NCI-H2107 treated with DMSO at 0.1 percent for 48 hours (cell line): ENCODE data around the gene ZFP14.

ENCODE experiments used
- DNase-seq: peaks from one replicate; lab custom pipeline; 2025; ENCODE audit not compliant: unreplicated experiment; lab: John Stamatoyannopoulos, UW

ZFP14 gene

DNA sequence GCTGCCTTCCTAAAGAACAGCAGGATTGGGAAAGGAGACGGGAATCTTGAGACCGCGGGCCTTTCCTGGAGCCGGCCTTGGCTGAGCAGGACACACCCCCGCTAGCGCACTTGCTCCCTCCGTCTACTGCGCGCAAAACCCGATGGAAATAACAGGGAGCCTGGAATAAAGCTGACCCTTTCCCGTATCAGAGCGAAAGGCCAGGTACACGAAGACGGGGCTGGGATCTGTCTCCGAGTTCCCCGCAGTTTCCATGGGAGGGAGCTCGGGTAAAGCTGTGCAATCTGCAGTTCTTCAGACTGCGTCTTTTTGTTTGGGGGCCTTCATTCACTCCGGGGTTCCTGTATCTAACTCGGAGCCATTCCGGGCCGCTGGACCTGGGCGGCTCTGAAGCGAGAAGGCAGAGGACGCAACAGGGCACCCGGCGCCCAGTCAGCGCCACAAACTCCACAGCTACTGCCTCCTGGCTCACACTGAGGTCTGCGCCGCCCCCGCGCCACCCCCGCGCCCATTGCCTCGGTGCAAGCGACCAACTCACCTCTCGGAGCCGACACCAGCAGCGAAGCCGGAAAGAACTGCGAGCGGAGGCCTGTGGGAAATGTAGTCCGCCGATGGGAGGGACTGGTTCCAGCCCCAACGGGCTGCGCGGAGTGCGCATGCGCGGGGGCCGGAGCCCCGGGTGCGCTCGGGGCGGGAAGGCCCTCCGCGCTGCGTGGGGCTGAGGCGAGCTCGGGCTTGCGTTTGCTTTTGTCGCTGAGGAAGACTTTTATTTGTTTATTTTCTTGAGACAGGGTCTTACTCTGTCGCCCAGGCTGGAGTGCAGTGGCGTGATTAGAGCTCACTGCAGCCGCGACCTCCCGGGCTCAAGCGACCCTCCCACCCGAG lies at the start of gene ZFP14:
Gene ZFP14 (minus strand): TSS at position 577 of the 885 bp plus-strand sequence. CDS start 11,309 bp downstream, outside the sequence.
- peak; percentile 81 for DNase-seq

DNA sequence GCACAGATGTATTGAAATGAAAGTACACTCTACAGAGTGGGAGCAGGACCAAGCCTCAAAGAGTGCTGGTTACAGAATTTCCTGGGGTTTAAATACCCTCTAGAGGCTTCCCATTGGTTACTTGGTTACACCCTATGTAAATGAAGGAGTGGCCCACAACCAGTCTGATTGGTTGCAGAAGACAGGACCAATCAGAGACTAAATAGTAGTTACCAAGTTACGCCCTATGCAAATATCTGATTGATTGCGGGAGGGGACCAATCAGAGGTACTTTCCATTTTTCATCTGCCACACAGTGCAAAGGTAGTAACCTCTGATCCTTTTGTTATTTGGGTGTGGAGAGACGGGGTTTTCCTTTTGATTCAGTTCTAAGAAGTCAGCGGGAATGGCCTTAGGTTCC lies 44.9 kb upstream of the ZFP14 start:
- no peak for DNase-seq

DNA sequence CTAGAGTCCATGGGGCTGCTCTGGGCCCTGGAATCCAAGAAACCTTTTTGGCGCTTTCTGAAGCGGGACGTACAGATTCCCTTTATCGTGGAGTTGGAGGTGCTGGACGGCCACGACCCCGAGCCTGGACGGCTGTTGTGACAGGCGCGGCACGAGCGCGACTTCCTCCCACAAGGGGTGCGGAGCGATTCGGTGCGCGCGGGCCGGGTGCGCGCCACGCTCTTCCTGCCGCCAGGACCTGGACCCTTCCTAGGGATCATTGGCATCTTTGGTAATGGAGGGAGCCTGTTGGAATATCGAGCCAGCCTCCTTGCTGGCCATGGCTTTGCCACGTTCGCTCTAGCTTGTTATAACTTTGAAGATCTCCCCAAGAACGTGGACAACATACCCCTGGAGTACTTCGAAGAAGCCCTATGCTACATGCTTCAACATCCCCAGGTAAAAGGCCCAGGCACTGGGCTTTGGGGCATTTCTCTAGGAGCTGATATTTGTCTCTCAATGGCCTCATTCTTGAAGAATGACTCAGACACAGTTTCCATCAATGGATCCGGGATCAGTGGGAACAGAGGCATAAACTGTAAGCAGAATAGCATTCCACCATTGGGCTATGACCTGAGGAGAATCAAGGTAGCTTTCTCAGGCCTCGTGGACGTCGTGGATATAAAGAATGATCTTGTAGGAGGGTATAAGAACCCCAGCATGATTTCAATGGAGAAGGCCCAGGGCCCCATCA lies 42.9 kb upstream of the ZFP14 start:
- DNase-seq: no peak

DNA sequence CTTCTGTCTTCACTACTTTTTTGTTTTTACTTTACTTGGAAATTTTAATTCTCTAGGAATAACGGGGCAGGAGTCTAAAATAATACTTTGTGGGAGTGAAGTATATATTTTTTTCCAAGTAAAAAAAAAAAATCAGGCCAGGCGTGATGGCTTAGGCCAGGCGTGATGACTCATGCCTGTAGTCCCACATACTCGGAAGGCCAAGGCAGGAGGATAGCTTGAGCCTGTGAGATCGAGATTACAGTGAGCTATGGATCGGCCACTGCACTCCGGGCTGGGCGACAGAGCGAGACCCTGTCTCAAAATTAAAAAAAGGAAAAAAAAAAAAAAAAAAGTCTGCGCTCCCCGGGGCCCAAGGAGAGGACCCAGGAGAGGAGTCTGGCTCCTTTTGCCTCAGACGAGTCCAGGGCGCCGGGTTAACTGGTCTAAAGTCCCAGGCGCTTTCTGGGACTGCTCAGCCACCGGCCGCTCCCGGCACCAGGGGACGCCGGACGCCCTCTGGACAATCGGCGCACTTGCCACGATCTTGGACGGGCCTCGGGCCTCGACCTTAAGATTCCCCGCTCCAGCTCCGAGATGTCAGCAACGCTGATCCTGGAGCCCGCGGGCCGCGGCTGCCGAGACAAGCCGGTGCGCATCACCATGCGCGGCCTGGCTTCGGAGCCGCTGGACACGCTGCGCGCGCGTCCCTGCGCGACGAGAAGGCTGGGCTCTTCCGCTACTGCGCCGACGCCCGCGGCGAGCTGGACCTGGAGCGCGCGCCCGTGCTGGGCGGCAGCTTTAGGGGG lies 42.2 kb upstream of the ZFP14 start:
- DNase-seq: no peak

DNA sequence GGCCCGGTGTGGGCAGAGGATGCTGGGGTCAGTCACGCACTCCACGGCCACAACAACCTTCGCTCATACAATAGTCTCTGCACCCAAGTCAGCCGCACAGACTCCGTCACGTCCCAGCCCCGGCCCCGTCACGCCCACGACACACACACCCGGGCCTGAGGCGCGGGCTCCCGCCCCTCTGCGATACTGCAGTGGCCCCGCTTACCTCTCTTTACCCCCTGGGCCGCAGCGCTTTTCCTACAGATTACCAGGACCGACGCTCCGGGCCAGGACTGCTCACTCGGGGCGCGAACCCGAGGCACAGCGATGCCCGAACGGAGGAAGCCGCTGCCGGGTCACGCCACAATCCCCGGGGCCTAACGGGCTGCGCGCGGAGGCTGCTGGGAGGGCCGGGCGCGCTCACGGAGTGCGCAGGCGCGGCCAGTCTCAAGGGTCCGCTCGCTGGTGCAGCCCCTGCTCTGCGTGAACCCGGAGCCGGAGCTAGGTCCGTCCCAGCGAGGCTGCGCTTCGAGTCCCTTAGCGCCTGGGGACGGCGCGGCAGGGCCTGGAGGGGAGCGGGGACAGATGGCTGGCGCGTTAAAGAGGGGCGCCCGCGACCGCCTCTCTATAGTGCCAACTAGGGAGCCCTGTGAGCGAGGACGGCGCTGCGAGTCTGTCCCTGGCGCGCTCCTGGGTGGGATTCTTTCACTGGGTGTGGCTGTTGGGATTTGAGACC lies 39.4 kb upstream of the ZFP14 start, which contains the start of gene ZFP82:
Gene ZFP82 (minus strand): TSS at position 358 of the 715 bp plus-strand sequence. CDS start 8,855 bp downstream, outside the sequence.
- DNase-seq: peak; percentile 30

DNA sequence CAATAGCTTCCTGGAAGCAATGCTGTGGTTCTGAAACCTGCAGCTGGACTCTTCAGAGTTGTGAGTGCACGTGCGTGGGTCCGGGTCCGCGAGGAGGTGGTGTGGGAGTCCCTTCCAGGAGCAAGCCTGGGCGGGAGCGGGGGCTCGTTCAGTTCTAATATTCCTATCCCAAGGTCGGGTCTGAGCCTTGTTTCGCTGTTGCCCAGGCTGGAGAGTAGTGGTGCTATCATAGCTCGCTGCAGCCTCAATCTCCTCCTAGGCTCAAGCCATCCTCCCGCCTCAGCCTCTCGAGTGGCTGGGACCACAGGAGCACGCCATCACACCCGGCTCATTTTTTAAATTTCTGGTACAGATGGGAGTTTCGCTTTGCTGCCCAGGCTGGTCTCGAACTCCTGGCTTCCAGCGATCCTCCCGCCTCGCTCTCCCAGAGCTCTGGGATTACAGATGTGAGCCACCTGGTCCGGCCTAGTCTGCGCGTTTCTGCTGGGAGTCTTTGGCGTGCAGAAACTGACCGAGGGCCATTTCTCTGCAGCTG lies 38.8 kb upstream of the ZFP14 start:
- DNase-seq: no peak

DNA sequence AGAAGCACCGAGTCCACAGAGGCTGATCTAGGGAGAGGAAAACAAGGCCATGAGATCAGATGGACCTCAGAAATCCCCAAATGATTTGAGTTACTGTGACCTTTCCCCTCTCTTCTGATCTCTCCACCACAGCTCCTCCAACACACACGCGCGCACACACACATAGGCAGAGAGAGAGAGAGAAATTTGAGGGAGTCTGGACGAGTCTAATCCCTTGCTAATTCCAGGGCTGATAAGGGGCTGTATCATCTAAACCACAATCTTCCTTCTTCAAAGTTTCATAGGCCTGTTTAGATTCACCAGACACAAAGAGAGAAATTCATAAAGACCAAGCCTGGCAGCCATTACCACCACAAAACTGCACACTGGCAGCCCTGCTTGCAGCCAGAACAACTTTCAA lies 30.8 kb upstream of the ZFP14 start:
- no peak for DNase-seq

DNA sequence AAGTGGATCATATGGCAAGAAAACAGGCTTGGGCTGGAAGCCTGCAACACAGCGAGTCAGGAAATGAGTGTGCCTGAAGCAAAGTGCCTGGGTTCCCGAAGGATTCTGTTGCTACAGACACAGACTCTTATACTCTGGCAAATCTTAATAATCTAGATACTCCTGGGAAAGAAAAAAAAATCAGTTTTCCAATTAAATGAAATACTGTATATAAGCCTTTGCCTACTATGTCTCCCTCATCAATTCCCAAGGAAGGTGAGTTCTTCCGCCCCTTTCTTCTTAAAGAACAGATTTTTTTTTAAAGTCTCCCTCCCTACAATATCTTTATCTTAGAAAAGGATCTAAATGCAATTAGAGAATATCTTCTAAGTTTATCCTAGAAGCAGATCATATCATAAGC lies 29.1 kb upstream of the ZFP14 start:
- no peak for DNase-seq

DNA sequence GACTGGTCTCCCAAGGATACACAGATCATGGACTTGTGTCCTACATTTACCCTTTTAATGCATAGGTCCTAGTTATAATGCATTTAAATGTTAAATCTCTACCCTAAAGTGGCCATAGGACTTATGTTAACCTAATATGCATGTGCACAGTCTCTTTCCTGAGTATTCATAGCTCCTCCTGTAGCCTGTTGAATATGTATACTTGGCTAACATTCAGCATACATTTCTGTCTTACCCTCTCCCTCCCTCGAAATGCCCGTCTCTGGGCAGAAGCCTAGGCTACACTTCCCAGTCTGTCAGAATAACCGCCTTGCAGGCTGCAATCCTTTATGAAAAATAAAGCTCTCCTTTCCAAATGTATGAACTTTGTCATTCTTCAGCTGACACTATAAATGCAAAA lies 25.5 kb upstream of the ZFP14 start:
- no peak for DNase-seq

DNA sequence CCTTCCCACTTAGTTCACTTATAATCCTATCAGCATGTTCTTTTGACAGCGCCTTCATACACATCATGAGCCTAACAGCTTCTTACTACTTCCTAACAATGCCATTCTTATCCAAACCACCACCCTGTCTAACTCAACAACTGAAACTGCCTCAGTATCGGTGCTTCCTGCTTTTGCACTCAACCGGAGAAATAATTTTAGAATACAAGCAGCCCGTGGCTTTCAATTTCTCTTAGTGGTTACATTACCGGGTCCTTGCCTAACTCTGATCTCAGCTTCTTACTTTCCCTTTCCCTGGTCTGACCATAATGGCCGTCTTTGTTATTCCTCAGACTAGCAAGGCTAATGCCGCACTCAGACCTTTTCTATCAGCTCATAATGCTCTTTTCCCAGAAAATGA lies 22.5 kb upstream of the ZFP14 start:
- DNase-seq: no peak

DNA sequence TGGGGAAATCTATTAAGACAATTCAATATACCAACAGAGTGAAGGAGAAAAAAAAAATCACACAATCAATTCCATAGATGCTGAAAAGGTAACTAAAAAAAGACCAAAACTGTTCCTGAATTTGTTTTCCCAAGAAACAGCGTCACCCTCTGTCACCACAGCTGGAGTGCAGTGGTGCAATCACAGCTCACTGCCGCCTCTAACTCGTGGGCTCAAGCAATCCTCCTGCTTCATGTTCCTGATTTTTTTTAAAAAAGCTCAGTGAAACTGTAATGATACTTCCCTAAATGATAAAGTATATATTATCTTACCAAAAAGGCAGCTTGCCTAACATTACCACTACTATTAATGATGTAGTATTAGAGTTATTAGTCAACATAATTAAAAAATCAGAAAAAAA lies 19.6 kb upstream of the ZFP14 start:
- DNase-seq: no peak

DNA sequence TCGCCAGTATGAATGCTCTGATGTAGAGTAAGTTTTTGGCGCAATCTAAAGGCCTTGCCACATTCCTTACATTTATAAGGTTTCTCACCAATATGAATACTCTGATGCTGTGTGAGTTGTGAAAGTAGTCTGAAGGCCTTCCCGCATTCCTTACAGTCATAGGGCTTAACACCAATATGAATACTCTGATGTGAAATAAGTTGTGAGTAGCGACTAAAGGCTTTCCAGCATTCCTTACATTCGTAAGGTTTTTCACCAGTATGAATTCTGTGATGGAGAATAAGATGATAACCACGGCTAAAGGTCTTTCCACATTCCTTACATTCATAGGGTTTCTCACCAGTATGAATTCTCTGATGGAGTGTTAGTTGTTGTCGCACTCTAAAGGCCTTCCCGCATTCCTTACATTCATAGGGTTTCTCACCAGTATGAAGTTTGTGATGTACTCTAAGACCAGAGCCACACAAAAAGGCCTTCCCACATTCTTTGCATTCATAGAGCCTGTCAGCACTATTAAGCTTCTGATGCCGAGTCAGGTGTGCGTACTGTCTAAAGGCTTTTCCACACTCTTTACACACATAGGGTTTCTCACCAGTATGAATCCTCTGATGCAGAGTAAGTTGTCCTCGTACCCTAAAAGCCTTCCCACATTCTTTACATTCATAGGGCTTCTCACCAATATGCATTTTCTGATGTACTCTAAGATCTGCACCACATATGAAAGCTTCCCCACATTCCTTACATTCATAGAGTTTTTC lies 14.1 kb upstream of the ZFP14 start:
- no peak for DNase-seq

DNA sequence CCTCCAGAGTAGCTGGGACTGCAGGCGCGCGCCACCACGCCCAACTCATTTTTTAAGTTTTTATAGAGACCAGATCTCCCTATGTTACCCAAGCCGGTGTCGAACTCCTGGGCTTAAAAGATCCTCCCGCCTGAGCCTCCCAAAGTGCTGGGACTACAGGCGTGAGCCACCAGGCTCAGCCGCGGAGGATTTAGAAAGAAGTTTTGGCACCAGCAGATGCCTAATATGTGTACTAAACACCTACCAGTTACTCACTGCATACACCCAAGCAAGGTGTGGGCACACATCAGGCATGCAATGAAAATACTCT lies 464 bp upstream of the ZFP14 start:
- no peak for DNase-seq

DNA sequence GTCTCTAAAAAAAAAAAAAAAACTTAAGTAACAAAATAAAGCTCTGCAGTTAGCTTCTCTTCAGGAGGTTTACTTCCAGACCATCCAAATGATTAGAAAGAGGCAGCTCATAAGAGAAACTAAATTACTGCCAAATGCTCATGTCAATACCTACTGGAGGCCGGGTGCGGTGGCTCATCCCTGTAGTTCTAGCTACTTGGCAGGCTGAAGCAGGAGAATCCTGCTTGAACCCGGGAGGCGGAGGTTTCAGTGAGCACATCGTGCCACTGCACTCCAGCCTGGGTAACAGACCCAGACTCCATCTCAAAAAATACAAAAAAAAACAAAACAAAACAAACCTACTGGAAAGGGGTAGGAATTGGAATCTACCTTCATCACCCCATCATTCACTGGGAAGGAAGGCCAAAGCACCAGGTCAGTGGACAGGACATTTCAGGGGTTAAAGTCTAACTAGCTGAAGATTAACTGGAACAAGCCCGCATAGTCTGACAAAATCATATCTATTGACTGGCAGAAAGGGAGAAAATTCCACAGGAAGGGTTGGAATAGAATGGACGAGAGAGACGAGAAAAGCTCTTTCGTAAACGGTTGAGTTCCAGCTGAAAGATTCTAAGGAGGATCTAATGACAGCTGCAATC lies 1.3 kb downstream of the ZFP14 start:
- no peak for DNase-seq

DNA sequence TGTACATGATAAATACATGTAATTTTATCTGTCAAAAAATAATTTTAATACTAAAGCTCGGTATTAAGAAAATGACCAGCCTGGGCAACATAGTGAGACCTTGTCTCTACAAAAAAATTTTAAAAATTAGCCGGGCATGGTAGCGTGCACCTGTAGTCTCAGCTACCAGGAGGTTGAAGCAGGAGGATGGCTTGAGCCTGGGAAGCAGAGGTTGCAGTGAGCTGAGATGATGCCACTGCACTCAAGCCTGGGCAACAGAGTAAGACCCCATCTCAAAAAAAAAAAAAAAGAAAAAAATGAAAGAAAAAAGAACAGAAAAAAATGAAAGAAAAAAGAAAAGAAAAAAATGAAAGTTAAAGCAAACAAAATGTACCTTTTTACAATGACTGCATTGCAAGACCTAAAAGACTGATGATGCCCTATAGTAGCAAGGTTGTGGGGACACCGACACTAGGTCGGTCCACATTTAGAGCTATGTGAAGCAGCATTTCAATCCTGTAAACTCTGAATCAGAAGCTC lies 5.3 kb downstream of the ZFP14 start:
- no peak for DNase-seq

DNA sequence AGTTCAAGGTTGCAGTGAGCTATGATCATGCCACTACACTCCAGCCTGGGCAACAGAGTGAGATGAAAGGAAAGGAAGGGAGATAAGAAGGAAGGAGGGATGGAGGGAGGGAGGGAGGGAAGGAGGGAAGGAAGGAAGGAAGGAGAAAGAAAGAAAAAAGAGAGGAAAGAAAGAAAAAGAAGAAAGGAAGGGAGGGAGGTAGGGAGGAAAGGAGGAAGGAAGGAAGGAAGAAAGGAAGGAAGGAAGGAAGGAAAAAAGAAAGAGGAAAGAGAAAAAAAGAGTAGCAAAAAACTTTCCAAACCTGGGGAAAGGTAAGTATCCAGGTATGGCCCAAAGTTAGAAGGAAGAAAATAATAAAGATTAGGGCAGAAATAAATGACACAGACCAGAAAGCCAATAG lies 7.1 kb downstream of the ZFP14 start:
- no peak for DNase-seq

DNA sequence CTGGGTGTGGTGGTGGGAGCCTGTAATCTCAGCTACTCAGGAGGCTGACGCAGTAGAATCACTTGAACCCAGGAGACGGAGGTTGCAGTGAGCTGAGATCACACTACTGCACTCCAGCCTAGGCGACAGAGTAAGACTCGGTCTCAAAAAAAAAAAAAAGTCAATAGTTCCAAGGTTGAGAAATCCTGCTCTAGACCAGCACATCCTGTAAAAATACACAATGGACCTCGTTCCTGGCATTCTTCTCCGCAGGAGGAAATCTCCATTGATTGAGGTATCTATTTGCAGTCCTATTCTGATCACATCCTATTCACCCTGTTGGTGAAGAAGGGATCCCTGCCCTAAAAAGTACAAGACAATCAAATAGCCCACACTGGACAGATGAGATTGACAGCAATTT lies 15.2 kb downstream of the ZFP14 start:
- DNase-seq: no peak

DNA sequence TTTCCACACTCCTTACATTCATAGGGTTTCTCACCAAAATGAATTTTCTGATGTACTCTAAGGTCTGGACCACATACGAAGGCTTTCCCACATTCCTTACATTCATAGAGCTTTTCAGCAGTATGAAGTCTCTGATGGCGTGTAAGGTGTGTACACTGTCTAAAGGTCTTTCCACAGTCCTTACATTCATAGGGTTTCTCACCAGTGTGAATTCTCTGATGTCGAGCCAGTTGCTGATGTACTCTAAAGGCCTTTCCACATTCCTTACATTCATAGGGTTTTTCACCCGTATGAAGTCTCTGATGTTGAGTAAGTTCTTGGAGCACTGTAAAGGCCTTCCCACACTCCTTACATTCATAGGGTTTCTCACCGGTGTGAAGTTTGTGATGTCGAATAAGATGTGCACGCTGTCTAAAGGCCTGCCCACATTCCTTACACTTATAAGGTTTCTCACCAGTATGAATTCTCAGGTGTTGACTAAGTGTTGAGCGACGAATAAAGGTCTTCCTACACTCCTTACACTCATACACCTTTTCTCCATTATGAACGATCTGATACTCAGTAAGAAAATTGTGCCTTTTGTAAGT lies 38.1 kb downstream of the ZFP14 start:
- no peak for DNase-seq
